Right lobe of liver (tissue), 6 donors: ENCODE results near the gene IQSEC3. TPM values are rescaled to one million over a fixed set of nuclear protein-coding genes. Genes with fewer than 3 reads are reported as not detected.
A peak's percentile ranks its signal among the peaks of the same experiment; 100 is the strongest.
"Not testable (repeated sequence)": the region's sequence is repeated elsewhere in the genome, so short reads cannot be mapped to it uniquely, and the experiment has no call there.

ENCODE experiments used
- ATAC-seq, 4 donors: fragments of 200-7000 bp; cut with Tn5 transposase; one replicate each; pipeline ENCODE4 v1.9.1; 2020; ENCODE audit warnings: mild to moderate bottlenecking in 4 of 4, moderate library complexity in 4 of 4
- DNase-seq, 3 donors: peaks; one replicate each; pipeline ENCODE4 v3.0.0-alpha.2; 2020
- H3K27ac ChIP-seq, 3 donors: fragments of 200-600 bp; one replicate each; pipeline ENCODE4 v1.8.0; 2022
- H3K27me3 ChIP-seq, 2 donors: fragments of 200-600 bp; one replicate each; pipeline ENCODE4 v1.8.0; 2022
- H3K36me3 ChIP-seq, 4 donors: fragments of 200-600 bp; sonication (generic) in 1 of 4; one replicate each; pipeline versions ENCODE4 v1.5.1 to v1.8.0; 2017 to 2022; ENCODE audit warnings: control low read depth in 1 of 4
- H3K4me1 ChIP-seq, 4 donors: fragments of 200-600 bp; sonication (generic) in 1 of 4; one replicate each; pipeline versions ENCODE4 v1.5.1 to v1.8.0; 2017 to 2022; ENCODE audit warnings: control low read depth in 1 of 4
- H3K4me3 ChIP-seq, 3 donors: fragments of 200-600 bp; one replicate each; pipeline ENCODE4 v1.8.0; 2022
- H3K9me3 ChIP-seq, 4 donors: fragments of 200-600 bp; sonication (generic) in 1 of 4; one replicate each; pipeline versions ENCODE4 v1.5.1 to v1.8.0; 2017 to 2022; ENCODE audit warnings: control low read depth in 1 of 4
- POLR2A ChIP-seq: fragments of 450-650 bp; IDR thresholded peaks from one replicate; pipeline ENCODE4 v1.6.1; 2017; ENCODE audit warnings: antibody characterized with exemption, mild to moderate bottlenecking
- WGBS: methylation state at CpG from one replicate; pipeline ENCODE4 v1.1.6; 2018; ENCODE audit warnings: low coverage, low lambda C conversion rate; ENCODE audit not compliant: insufficient coverage; ENCODE audit errors: missing lambda C conversion rate; 5-methylcytosine and 5-hydroxymethylcytosine counted together
- intact Hi-C, 2 donors: fragments of 100-400 bp; cut with DNase I; formaldehyde crosslinking; loops; one replicate each; pipeline versions ENCODE4 v1.11.2 to v1.14.1; 2022
- total RNA-seq, 6 experiments: library from RNA; depleted of rRNA in 2 of 6; stranded (reverse); fragments of >200 nt in 2 of 6; fragmentation: NEBNext Ultra II Directional in 3 of 6; extraction: Animal tissue kit (Norgen Biotek cat#: 25700) in 3 of 6; gene quantifications; one replicate each; pipeline versions ENCODE4 v1.1.0 to v1.2.4, GENCODE V29; 2016 to 2023
- TF ChIP-seq, protein P1 (sequence below), 4 donors: fragments of 200-600 bp in 3 of 4; fragments of 450-650 bp in 1 of 4; IDR thresholded peaks; one replicate each; pipeline versions ENCODE4 v1.5.1 to v1.8.0; 2016 to 2022; ENCODE audit warnings: antibody characterized with exemption in 4 of 4, mild to moderate bottlenecking in 2 of 4
- donor health status: DM: no; HTN: yes; CAD: no.
- donor health status: DM: no; HTN: no; CAD: no.
- donor health status: DM: no; HTN: no; CAD: no.
- donor health status: DM: no; HTN: yes; CAD: no.
- donor health status: DM: no; HTN: yes; CAD: no.

Gene IQSEC3
- total RNA-seq, 6 experiments from 2014 or later, result 0.05 to 0.64 (median 0.15) TPM; not detected in 1

GRCh38 chr12:22190-22529, 44.4 kb upstream of the IQSEC3 start:
- ATAC-seq, result peak in 1 of 4 donors; percentile 52
- WGBS, result 61% methylated on average over 4 of the region's 4 CpGs
- no peak overlapping the region for H3K27ac ChIP-seq

GRCh38 chr12:22530-23201, 43.9 kb upstream of the IQSEC3 start:
- no peak for TF ChIP-seq POLR2A
- TF ChIP-seq, protein P1, sequence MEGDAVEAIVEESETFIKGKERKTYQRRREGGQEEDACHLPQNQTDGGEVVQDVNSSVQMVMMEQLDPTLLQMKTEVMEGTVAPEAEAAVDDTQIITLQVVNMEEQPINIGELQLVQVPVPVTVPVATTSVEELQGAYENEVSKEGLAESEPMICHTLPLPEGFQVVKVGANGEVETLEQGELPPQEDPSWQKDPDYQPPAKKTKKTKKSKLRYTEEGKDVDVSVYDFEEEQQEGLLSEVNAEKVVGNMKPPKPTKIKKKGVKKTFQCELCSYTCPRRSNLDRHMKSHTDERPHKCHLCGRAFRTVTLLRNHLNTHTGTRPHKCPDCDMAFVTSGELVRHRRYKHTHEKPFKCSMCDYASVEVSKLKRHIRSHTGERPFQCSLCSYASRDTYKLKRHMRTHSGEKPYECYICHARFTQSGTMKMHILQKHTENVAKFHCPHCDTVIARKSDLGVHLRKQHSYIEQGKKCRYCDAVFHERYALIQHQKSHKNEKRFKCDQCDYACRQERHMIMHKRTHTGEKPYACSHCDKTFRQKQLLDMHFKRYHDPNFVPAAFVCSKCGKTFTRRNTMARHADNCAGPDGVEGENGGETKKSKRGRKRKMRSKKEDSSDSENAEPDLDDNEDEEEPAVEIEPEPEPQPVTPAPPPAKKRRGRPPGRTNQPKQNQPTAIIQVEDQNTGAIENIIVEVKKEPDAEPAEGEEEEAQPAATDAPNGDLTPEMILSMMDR (IDR thresholded peaks at IDR 0.05), result no peak
- WGBS, result 65% methylated on average over 5 of the region's 12 CpGs
- intact Hi-C loops, result no loop called here

More at GRCh38 chr12:22190-22529, 44.4 kb upstream of the IQSEC3 start:
- Histone ChIP-seq H3K4me3 (no peak overlapping the region), H3K27me3 (no peaks in the 10 kb centered on the region), H3K9me3 (no peaks in the 10 kb centered on the region), H3K36me3 (peaks cover 0 to 9% (median 4%) of the 10 kb centered on the region in 4 donors), H3K4me1 (no peaks in the 10 kb centered on the region)
- intact Hi-C loops, result no loop called here
- DNase-seq, result peak in 1 of 3 donors; percentile 14
- TF ChIP-seq POLR2A, result no peak
- TF ChIP-seq, protein P1 (IDR thresholded peaks at IDR 0.05), result no peak

DNA sequence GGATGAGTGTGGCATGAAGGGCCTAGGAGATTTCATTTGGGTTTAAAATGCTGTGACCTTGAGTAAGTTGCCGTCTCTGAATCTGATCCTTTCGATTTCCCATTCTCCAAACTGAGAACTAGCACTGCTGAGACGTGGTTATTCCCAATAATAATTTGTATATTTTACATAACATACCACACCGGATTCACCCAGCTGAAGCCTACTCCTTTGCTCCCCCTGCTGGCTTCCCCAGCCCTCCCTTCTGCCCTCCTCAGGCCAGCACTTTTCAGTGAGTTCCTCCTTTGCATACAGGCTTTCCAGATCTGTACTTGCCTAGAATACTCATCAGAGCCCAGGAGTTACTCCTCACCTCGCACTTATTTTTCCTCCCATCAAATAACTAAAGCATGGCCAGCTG, 38.7 kb upstream of the IQSEC3 start:
- ATAC-seq, H3K4me1 ChIP-seq, DNase-seq, intact Hi-C loops, H3K9me3 ChIP-seq, H3K4me3 ChIP-seq, H3K27ac ChIP-seq, H3K27me3 ChIP-seq, H3K36me3 ChIP-seq: not testable (repeated sequence)
- WGBS, result no CpG with 5 or more reads among the region's 5 CpGs

More at GRCh38 chr12:22530-23201, 43.9 kb upstream of the IQSEC3 start:
- Histone ChIP-seq H3K27ac (no peak overlapping the region), H3K9me3 (no peaks in the 10 kb centered on the region), H3K4me1 (no peaks in the 10 kb centered on the region), H3K4me3 (no peak overlapping the region), H3K36me3 (peaks cover 0 to 9% (median 4%) of the 10 kb centered on the region in 4 donors), H3K27me3 (no peaks in the 10 kb centered on the region)
- peak in 1 of 4 donors; percentile 46 for ATAC-seq
- peak in 2 of 3 donors; percentile 35 to 48 for DNase-seq

DNA sequence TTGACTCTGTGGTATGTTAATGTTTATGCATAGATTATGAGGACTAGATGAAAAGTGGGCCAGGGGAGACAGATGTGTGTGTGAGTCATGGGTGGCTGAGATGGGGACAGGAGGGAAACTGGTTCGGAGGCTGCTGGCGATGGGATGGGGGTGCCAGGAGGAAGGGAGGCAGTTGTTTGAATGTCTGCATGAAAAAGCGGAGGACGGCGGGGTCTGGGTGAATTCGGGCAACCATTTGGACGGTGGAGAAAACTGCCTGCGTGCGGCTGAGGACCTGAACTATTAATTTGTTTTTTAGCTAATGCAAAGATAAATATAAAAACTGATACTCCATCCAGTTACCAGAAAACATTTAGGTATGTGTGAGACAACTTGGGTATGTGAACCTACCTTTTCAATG, 27.8 kb upstream of the IQSEC3 start:
- WGBS, result no CpG with 5 or more reads among the region's 9 CpGs

DNA sequence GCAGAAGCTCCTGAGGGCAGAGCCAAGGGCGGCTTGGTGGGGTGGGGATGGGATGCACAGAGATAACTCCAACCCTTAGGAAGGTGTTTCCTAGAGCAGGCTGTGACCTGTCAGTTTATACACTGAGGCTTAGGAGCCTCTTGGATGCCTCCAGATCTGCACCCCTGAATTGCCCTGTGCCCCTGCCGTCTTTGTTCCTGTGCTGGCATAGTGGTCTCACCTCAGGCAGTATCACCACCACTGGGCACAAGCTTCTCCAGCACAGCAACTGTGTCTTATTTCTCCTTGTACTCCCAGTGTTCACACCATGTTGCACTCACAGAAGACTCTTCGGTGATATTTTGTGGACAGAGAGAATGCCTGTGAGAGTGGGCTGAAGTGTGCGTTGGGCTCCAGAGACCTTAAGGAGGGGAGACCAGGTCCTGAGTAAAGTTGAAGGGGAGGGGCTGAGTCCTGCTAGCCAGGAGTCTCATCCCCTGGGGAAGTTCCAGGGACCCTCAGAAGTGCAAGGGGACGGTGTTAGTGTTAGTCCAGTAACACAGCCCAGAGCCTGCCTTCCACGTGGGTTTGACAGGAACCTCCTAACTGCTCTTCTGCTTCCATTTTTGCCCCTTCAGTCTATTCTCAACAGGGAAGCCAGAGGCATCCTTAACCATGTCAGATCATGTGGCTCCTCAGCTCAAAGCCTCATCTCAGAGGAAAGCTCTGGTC, 26.9 kb upstream of the IQSEC3 start:
- H3K9me3 ChIP-seq, H3K36me3 ChIP-seq, H3K27ac ChIP-seq, ATAC-seq, H3K27me3 ChIP-seq, H3K4me1 ChIP-seq, H3K4me3 ChIP-seq, DNase-seq, intact Hi-C loops: not testable (repeated sequence)
- 35% methylated on average over 2 of the region's 6 CpGs for WGBS

More for the DNA sequence above, 27.8 kb upstream of the IQSEC3 start:
- H3K4me1 ChIP-seq, ATAC-seq, H3K27me3 ChIP-seq, H3K4me3 ChIP-seq, H3K36me3 ChIP-seq, DNase-seq, H3K27ac ChIP-seq, H3K9me3 ChIP-seq, intact Hi-C loops: not testable (repeated sequence)

- H3K27ac ChIP-seq, H3K4me1 ChIP-seq, ATAC-seq, H3K36me3 ChIP-seq, H3K9me3 ChIP-seq, H3K27me3 ChIP-seq, H3K4me3 ChIP-seq, DNase-seq, intact Hi-C loops: not testable (repeated sequence)
- WGBS, result 54% methylated on average over 4 of the region's 8 CpGs
Observed at GRCh38 chr12:44352-44751, 22.2 kb upstream of the IQSEC3 start.

- intact Hi-C loops, H3K36me3 ChIP-seq, H3K4me3 ChIP-seq, H3K4me1 ChIP-seq, H3K27me3 ChIP-seq, H3K9me3 ChIP-seq, H3K27ac ChIP-seq, DNase-seq: not testable (repeated sequence)
- peak in 1 of 4 donors; percentile 37 for ATAC-seq
- WGBS, result 63% methylated on average over 6 of the region's 6 CpGs
Observed at GRCh38 chr12:45235-45990, 21.2 kb upstream of the IQSEC3 start.

DNA sequence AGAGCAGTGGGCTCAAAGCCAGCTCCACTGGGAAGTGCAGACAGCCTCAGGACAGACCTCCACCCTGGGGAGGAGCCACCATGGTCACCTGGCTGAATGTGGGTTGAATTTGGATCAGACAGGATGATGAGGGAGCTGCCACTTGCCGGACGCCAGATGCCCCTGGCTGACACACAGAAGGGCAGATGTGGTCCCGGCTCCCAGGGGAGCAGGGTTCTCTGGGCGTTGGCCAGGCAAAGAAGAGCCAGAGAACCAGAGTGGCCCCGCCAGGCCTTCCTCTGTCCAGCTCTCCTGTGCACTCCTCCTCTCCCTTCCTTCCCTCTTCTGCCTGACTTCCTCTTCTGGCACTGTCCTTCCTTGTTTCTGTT, 20.6 kb upstream of the IQSEC3 start:
- intact Hi-C loops, DNase-seq, H3K36me3 ChIP-seq, H3K27me3 ChIP-seq, H3K9me3 ChIP-seq, H3K4me1 ChIP-seq, H3K27ac ChIP-seq, H3K4me3 ChIP-seq: not testable (repeated sequence)
- ATAC-seq, result peak; percentile 49 to 83 (median 63)
- no CpG with 5 or more reads among the region's 5 CpGs for WGBS

DNA sequence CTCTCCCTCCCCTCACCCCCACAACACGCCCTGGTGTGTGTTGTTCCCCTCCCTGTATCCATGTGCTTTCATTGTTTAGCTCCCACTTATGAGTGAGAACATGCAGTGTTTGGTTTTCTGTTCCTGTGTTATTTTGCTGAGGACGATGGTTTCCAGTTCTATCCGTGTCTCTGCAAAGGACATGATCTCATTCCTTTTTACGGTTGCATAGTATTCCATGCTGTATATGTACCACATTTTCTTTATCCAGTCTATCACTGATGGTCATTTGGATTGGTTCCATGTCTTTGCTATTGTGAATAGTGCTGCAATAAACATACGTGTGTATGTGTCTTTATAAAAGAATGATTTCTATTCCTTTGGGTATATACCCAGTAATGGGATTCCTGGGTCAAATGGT, 20.0 kb upstream of the IQSEC3 start:
- WGBS, result 42% methylated on average over 5 of the region's 5 CpGs
- intact Hi-C loops, H3K27me3 ChIP-seq, H3K27ac ChIP-seq, H3K36me3 ChIP-seq, ATAC-seq, H3K4me3 ChIP-seq, DNase-seq, H3K9me3 ChIP-seq, H3K4me1 ChIP-seq: not testable (repeated sequence)
